ENCODE measurements around the gene ING1.

Gene ING1

DNA sequence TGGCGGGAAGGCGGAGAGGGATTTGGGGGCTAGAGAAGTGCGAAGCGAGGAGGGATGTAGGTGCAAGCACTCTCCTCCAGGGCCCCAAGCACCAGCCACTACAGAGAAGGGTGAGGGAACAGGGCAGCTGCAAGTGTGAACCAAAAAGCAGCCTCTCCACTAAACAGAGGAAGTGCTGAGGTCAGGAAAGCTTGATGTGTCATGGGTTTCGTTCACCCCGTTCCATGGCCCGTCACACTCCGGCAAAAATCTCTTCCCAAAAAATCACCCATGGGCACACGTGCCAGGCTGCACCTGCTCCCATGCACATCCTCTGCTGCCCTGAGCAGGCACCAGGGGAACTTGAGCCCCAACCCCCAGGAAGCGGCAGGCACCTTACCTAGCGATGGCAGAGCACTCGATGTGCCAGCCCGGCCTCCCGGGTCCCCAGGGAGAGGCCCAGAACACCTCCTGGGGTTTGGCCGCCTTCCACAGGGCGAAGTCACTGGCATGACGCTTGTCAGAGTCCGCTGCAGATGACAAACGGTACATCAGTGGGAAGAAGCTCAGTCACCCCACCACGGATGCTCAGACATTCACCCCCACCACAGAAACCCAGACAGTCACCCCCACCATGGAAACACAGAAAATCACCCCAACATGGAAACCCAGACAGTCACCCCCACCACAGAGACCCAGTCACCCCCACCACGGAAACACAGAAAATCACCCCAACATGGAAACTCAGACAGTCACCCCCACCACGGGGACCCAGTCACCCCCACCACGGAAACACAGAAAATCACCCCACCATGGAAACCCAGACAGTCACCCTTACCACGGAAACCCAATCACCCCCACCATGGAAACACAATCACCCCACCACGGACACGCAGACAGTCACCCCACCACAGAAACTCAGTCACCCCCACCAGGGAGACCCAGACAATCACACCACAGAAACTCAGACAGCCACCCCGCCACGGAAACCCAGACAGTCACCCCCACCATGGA is 36.6 kb upstream of the ING1 start:
- TF ChIP-seq, protein P1, sequence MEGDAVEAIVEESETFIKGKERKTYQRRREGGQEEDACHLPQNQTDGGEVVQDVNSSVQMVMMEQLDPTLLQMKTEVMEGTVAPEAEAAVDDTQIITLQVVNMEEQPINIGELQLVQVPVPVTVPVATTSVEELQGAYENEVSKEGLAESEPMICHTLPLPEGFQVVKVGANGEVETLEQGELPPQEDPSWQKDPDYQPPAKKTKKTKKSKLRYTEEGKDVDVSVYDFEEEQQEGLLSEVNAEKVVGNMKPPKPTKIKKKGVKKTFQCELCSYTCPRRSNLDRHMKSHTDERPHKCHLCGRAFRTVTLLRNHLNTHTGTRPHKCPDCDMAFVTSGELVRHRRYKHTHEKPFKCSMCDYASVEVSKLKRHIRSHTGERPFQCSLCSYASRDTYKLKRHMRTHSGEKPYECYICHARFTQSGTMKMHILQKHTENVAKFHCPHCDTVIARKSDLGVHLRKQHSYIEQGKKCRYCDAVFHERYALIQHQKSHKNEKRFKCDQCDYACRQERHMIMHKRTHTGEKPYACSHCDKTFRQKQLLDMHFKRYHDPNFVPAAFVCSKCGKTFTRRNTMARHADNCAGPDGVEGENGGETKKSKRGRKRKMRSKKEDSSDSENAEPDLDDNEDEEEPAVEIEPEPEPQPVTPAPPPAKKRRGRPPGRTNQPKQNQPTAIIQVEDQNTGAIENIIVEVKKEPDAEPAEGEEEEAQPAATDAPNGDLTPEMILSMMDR (IDR thresholded peaks at IDR 0.05; ENCODE audit: insufficient read depth, low read depth, low read length, missing control alignments): no peak
- H3K4me3 ChIP-seq (ENCODE audit: low read depth, low read length): peak overlapping the region; percentile 6
- DNase-seq (ENCODE audit: low read depth): peak; percentile 73

DNA sequence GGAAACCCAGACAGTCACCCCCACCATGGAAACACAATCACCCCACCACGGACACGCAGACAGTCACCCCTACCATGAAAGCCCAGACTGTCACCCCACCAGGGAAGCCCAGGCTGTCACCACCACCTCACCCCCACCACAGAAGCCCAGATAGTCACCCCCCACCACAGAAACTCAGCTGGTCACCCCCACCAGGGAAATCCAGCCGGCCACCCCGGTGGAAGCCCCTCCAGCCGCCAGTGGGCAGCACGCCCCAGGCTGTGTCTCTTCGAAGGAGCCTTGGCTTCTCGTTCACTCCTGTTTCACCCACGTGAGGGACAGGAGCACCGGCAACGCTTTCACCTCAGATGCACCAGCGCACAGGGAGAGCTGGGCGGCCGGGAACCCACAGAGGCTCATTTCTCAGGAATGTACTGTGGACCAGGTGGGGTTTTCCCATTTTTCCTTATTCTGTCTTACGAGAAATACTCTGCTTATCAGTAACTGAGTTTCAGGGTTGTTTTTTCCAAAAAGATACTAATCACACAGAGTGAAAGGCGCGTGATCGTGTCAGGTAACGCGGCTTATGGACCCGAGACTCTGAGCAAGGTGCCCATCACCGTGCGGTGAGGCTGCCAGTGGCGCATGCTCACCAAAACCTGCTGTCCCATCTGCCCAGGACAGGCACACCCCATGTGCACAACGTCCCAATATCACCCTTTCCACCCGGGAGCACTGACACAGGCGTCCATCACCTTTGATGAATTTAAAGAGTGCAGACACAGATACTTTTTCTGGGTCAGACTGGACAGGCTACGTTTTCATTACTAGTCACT is 35.6 kb upstream of the ING1 start:
- TF ChIP-seq, protein P1 (IDR thresholded peaks at IDR 0.05; ENCODE audit: insufficient read depth, low read depth, low read length, missing control alignments): no peak
- DNase-seq (ENCODE audit: low read depth): no peak
- H3K4me3 ChIP-seq (ENCODE audit: low read depth, low read length): no peak overlapping the region

GRCh38 chr13:110680852-110681251 is 32.6 kb upstream of the ING1 start:
- peak; percentile 40 for DNase-seq (ENCODE audit: low read depth)
- TF ChIP-seq, protein P1 (IDR thresholded peaks at IDR 0.05; ENCODE audit: insufficient read depth, low read depth, low read length, missing control alignments): peak; percentile 44
- no peak overlapping the region for H3K4me3 ChIP-seq (ENCODE audit: low read depth, low read length)

- TF ChIP-seq, protein P1 (IDR thresholded peaks at IDR 0.05; ENCODE audit: insufficient read depth, low read depth, low read length, missing control alignments): no peak
- H3K4me3 ChIP-seq (ENCODE audit: low read depth, low read length): no peak overlapping the region
- no peak for DNase-seq (ENCODE audit: low read depth)
Measured at GRCh38 chr13:110681868-110682550, 31.5 kb upstream of the ING1 start.

- no peak for DNase-seq (ENCODE audit: low read depth)
- no peak overlapping the region for H3K4me3 ChIP-seq (ENCODE audit: low read depth, low read length)
- TF ChIP-seq, protein P1 (IDR thresholded peaks at IDR 0.05; ENCODE audit: insufficient read depth, low read depth, low read length, missing control alignments): no peak
Measured at GRCh38 chr13:110682746-110683145, 30.8 kb upstream of the ING1 start.

- no peak overlapping the region for H3K4me3 ChIP-seq (ENCODE audit: low read depth, low read length)
- TF ChIP-seq, protein P1 (IDR thresholded peaks at IDR 0.05; ENCODE audit: insufficient read depth, low read depth, low read length, missing control alignments): no peak
- no peak for DNase-seq (ENCODE audit: low read depth)
Measured at GRCh38 chr13:110683203-110683883, 30.2 kb upstream of the ING1 start.

All from GM12865 (cell line).